ENCODE measurements around the gene NGFR. TPM values are rescaled to one million over a fixed set of nuclear protein-coding genes. Genes with fewer than 3 reads are reported as not detected.

Gene NGFR
- total and polyA plus RNA-seq, 3 donors from 2014 or later: 11.3 to 21.5 (median 20.6) TPM

- no peak overlapping the region for H3K4me3 ChIP-seq
- no peak overlapping the region for H3K27ac ChIP-seq
- intact Hi-C loops (cut with DNase I; ENCODE audit: low total_unique reads): loop anchor here (5.0 kb wide), 1 partner anchor 1865 kb away; no protein-coding TSS in a partner anchor
- no peaks in the 10 kb centered on the region for H3K9me3 ChIP-seq
- TF ChIP-seq POLR2A (IDR thresholded peaks at IDR 0.05) (no peak), CTCF (IDR thresholded peaks at IDR 0.05) (no peak)
- no peaks in the 10 kb centered on the region for H3K27me3 ChIP-seq
- H3K36me3 ChIP-seq (ENCODE audit: low read depth, missing control alignments): no peaks in the 10 kb centered on the region
- WGBS, 2 donors: 80 to 88% methylated on average over 8 of the region's 8 CpGs
- DNase-seq: no peak
- H3K4me1 ChIP-seq: peaks cover 5% of the 10 kb centered on the region
Measured at GRCh38 chr17:49487183-49487582, 7.9 kb upstream of the NGFR start.

GRCh38 chr17:49488612-49489011 is 6.5 kb upstream of the NGFR start:
- no peaks in the 10 kb centered on the region for H3K36me3 ChIP-seq (ENCODE audit: low read depth, missing control alignments)
- H3K9me3 ChIP-seq: no peaks in the 10 kb centered on the region
- H3K4me1 ChIP-seq: peaks cover 5% of the 10 kb centered on the region
- WGBS, 2 donors: 66 to 68% methylated on average over 5 to 8 of the region's 8 CpGs
- no peaks in the 10 kb centered on the region for H3K27me3 ChIP-seq
- intact Hi-C loops (cut with DNase I; ENCODE audit: low total_unique reads): loop anchor here (5.0 kb wide), 1 partner anchor 1864 kb away; no protein-coding TSS in a partner anchor
- H3K27ac ChIP-seq: no peak overlapping the region
- H3K4me3 ChIP-seq: no peak overlapping the region
- DNase-seq: no peak
- TF ChIP-seq CTCF (IDR thresholded peaks at IDR 0.05): no peak

GRCh38 chr17:49489348-49489747 is 5.7 kb upstream of the NGFR start:
- Histone ChIP-seq H3K4me1 (peaks cover 5% of the 10 kb centered on the region), H3K27me3 (no peaks in the 10 kb centered on the region), H3K4me3 (no peak overlapping the region), H3K9me3 (no peaks in the 10 kb centered on the region), H3K27ac (no peak overlapping the region), H3K36me3 (ENCODE audit: low read depth, missing control alignments) (no peaks in the 10 kb centered on the region)
- WGBS, 2 donors: 98 to 100% methylated on average over 3 to 4 of the region's 4 CpGs
- intact Hi-C loops (cut with DNase I; ENCODE audit: low total_unique reads): loop anchor here (5.0 kb wide), 1 partner anchor 1863 kb away; no protein-coding TSS in a partner anchor
- no peak for TF ChIP-seq POLR2A (IDR thresholded peaks at IDR 0.05)
- TF ChIP-seq CTCF (IDR thresholded peaks at IDR 0.05): no peak
- no peak for DNase-seq

- no peak for DNase-seq
- WGBS, 2 donors: 66 to 84% methylated on average over 6 of the region's 6 CpGs
- intact Hi-C loops (cut with DNase I; ENCODE audit: low total_unique reads): no loop called here
- no peaks in the 10 kb centered on the region for H3K27me3 ChIP-seq
- H3K27ac ChIP-seq: no peak overlapping the region
- H3K36me3 ChIP-seq (ENCODE audit: low read depth, missing control alignments): no peaks in the 10 kb centered on the region
- no peak overlapping the region for H3K4me3 ChIP-seq
- peaks cover 6% of the 10 kb centered on the region for H3K4me1 ChIP-seq
- TF ChIP-seq POLR2A (IDR thresholded peaks at IDR 0.05): no peak
- TF ChIP-seq CTCF (IDR thresholded peaks at IDR 0.05): no peak
- H3K9me3 ChIP-seq: no peaks in the 10 kb centered on the region
Measured at GRCh38 chr17:49490276-49490675, 4.8 kb upstream of the NGFR start.

- Histone ChIP-seq H3K4me3 (no peak overlapping the region), H3K27me3 (no peaks in the 10 kb centered on the region), H3K4me1 (peaks cover 5% of the 10 kb centered on the region), H3K36me3 (ENCODE audit: low read depth, missing control alignments) (no peaks in the 10 kb centered on the region), H3K27ac (no peak overlapping the region), H3K9me3 (no peaks in the 10 kb centered on the region)
- TF ChIP-seq POLR2A (IDR thresholded peaks at IDR 0.05): no peak
- no peak for TF ChIP-seq CTCF (IDR thresholded peaks at IDR 0.05)
- WGBS, 2 donors: 64 to 73% methylated on average over 5 of the region's 5 CpGs
- intact Hi-C loops (cut with DNase I; ENCODE audit: low total_unique reads): no loop called here
- DNase-seq: no peak
Measured at GRCh38 chr17:49491192-49491769, 3.8 kb upstream of the NGFR start.

Data from testis (tissue), 3 donors.